ENCODE results near the gene ZBTB38.

DNA sequence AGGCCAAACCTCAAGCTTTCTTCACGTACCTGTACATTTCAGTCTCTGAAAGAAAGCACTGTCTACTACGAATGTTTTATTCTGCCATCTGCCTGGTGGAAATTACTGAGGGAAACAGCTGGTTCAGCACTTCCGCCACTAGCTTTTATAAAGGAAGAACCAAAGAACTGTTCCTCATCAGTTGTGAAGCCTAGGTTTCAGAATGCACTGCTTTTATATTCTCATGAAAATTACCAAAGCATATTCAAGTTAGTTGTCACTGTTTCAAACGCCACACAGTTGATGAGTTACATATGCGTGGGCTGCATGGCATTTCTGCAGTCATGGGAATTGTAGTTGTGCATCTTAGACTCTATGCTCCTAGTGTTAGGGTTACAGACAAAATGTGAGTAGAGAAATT, 21.5 kb upstream of the ZBTB38 start:
- TF ChIP-seq, protein P1, sequence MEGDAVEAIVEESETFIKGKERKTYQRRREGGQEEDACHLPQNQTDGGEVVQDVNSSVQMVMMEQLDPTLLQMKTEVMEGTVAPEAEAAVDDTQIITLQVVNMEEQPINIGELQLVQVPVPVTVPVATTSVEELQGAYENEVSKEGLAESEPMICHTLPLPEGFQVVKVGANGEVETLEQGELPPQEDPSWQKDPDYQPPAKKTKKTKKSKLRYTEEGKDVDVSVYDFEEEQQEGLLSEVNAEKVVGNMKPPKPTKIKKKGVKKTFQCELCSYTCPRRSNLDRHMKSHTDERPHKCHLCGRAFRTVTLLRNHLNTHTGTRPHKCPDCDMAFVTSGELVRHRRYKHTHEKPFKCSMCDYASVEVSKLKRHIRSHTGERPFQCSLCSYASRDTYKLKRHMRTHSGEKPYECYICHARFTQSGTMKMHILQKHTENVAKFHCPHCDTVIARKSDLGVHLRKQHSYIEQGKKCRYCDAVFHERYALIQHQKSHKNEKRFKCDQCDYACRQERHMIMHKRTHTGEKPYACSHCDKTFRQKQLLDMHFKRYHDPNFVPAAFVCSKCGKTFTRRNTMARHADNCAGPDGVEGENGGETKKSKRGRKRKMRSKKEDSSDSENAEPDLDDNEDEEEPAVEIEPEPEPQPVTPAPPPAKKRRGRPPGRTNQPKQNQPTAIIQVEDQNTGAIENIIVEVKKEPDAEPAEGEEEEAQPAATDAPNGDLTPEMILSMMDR (conservative IDR thresholded peaks at IDR 0.05; ENCODE audit: low read depth in 2 of 2), result no peak
- no peak for TF ChIP-seq EZH2 (IDR thresholded peaks at IDR 0.05; ENCODE audit: low read depth, unreplicated experiment)
- TF ChIP-seq POLR2AphosphoS5 (IDR thresholded peaks at IDR 0.05; ENCODE audit: low read depth), result no peak
- TF ChIP-seq, protein P2, sequence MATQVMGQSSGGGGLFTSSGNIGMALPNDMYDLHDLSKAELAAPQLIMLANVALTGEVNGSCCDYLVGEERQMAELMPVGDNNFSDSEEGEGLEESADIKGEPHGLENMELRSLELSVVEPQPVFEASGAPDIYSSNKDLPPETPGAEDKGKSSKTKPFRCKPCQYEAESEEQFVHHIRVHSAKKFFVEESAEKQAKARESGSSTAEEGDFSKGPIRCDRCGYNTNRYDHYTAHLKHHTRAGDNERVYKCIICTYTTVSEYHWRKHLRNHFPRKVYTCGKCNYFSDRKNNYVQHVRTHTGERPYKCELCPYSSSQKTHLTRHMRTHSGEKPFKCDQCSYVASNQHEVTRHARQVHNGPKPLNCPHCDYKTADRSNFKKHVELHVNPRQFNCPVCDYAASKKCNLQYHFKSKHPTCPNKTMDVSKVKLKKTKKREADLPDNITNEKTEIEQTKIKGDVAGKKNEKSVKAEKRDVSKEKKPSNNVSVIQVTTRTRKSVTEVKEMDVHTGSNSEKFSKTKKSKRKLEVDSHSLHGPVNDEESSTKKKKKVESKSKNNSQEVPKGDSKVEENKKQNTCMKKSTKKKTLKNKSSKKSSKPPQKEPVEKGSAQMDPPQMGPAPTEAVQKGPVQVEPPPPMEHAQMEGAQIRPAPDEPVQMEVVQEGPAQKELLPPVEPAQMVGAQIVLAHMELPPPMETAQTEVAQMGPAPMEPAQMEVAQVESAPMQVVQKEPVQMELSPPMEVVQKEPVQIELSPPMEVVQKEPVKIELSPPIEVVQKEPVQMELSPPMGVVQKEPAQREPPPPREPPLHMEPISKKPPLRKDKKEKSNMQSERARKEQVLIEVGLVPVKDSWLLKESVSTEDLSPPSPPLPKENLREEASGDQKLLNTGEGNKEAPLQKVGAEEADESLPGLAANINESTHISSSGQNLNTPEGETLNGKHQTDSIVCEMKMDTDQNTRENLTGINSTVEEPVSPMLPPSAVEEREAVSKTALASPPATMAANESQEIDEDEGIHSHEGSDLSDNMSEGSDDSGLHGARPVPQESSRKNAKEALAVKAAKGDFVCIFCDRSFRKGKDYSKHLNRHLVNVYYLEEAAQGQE (IDR thresholded peaks at IDR 0.05; ENCODE audit: unreplicated experiment), result no peak
- no peak for TF ChIP-seq CREB1 (CRISPR knock-in tag; IDR thresholded peaks at IDR 0.05; ENCODE audit: low read depth)
- no peak for TF ChIP-seq JUNB (IDR thresholded peaks at IDR 0.05; ENCODE audit: unreplicated experiment)
- TF ChIP-seq EZH2phosphoT487 (IDR thresholded peaks at IDR 0.05; ENCODE audit: unreplicated experiment), result no peak
- TF ChIP-seq, protein P3, sequence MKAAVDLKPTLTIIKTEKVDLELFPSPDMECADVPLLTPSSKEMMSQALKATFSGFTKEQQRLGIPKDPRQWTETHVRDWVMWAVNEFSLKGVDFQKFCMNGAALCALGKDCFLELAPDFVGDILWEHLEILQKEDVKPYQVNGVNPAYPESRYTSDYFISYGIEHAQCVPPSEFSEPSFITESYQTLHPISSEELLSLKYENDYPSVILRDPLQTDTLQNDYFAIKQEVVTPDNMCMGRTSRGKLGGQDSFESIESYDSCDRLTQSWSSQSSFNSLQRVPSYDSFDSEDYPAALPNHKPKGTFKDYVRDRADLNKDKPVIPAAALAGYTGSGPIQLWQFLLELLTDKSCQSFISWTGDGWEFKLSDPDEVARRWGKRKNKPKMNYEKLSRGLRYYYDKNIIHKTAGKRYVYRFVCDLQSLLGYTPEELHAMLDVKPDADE (IDR thresholded peaks at IDR 0.05), result no peak
- no peak for TF ChIP-seq ZNF114 (CRISPR knock-in tag; IDR thresholded peaks at IDR 0.05)

All from GM23338 (cell line).